Heart right ventricle (tissue), 16 donors: ENCODE data around the gene PRKAR1B. TPM values are rescaled to one million over a fixed set of nuclear protein-coding genes. Genes with fewer than 3 reads are reported as not detected.
A peak's percentile ranks its signal among the peaks of the same experiment; 100 is the strongest.

Experiments
- ATAC-seq, 8 donors: fragments of 200-7000 bp; cut with Tn5 transposase; one replicate each; pipeline ENCODE4 v1.9.1; 2020; ENCODE audit warnings: mild to moderate bottlenecking in 8 of 8, moderate library complexity in 8 of 8, moderate number of reproducible peaks in 1 of 8
- DNase-seq, 2 donors: peaks; one replicate each; pipeline ENCODE4 v3.0.0-alpha.2; 2020
- H3K27ac ChIP-seq, 10 donors: fragments of 200-600 bp; sonication (generic) in 2 of 10; one replicate each; pipeline versions ENCODE4 v1.5.0 to v1.8.0; 2020 to 2022; ENCODE audit warnings: mild to moderate bottlenecking in 3 of 10
- H3K27me3 ChIP-seq, 7 donors: fragments of 200-600 bp; one replicate each; pipeline ENCODE4 v1.8.0; 2021 to 2022; ENCODE audit warnings: mild to moderate bottlenecking in 2 of 7
- H3K36me3 ChIP-seq, 9 donors: fragments of 200-600 bp; sonication (generic) in 1 of 9; one replicate each; pipeline versions ENCODE4 v1.5.0 to v1.8.0; 2020 to 2022; ENCODE audit warnings: mild to moderate bottlenecking in 2 of 9
- H3K4me1 ChIP-seq, 9 donors: fragments of 200-600 bp; sonication (generic) in 1 of 9; one replicate each; pipeline versions ENCODE4 v1.5.0 to v1.8.0; 2020 to 2022; ENCODE audit warnings: mild to moderate bottlenecking in 4 of 9
- H3K4me3 ChIP-seq, 10 donors: fragments of 200-600 bp; sonication (generic) in 2 of 10; one replicate each; pipeline versions ENCODE4 v1.5.0 to v1.8.0; 2020 to 2022; ENCODE audit warnings: mild to moderate bottlenecking in 7 of 10, moderate library complexity in 2 of 10
- H3K9me3 ChIP-seq, 11 donors: fragments of 200-600 bp in 10 of 11; sonication (generic) in 2 of 11; one replicate each; pipeline versions ENCODE4 v1.5.0 to v1.8.0; 2013 to 2022; ENCODE audit warnings: mild to moderate bottlenecking in 2 of 11, control low read depth in 1 of 11, moderate library complexity in 1 of 11
- WGBS, 2 donors: extraction: QIAGEN DNeasy Blood & Tissue Kit; methylation state at CpG; one replicate each; pipeline ENCODE4 v1.1.7; 2013; ENCODE audit warnings: inconsistent platforms in 1 of 2; 5-methylcytosine and 5-hydroxymethylcytosine counted together
- intact Hi-C, 10 donors: fragments of 100-400 bp; cut with DNase I; formaldehyde crosslinking; loops; one replicate each; pipeline versions ENCODE4 v1.11.1 to v1.14.2; 2022
- polyA plus RNA-seq, 2 donors: library from polyadenylated mRNA; stranded (reverse); fragments of 200-250 nt; gene quantifications; one replicate each; pipeline ENCODE4 v1.2.3, GENCODE V29; 2013
- total RNA-seq, 10 donors: library from RNA; stranded (reverse); fragmentation: NEBNext Ultra II Directional in 3 of 10; extraction: Animal tissue kit (Norgen Biotek cat#: 25700) in 3 of 10; gene quantifications; one replicate each; pipeline versions ENCODE4 v1.2.1 to v1.2.4, GENCODE V29; 2021 to 2023
- TF ChIP-seq, protein P1 (sequence below), 9 donors: fragments of 200-600 bp; sonication (generic) in 2 of 9; IDR thresholded peaks; one replicate each; pipeline versions ENCODE4 v1.5.0 to v1.8.0; 2021 to 2022; ENCODE audit warnings: antibody characterized with exemption in 9 of 9, mild to moderate bottlenecking in 5 of 9, moderate library complexity in 1 of 9
- donor health status: Arrhythmogenic right ventricular cardiomyopathy.
- donor health status: ischemic (EF 13 %, LVEDD 7.1; RV severe dilation, severe dysfunction).
- donor health status: healthy with polysubstance abuse.
- donor health status: DM: no; HTN: yes; CAD: no.
- donor health status: DM: no; HTN: no; CAD: no.
- donor health status: ischemic (EF 25% LVEDD 6.9; RV normal size, moderate dysfunction).
- donor health status: ischemic (EF 25% LVEDD 5.7; RV mildly dilated, moderate dysfunction).
- donor health status: healthy.
- donor health status: DM: yes; HTN: yes; CAD: no.
- donor health status: Ischemic cardiomyopathy.
- donor health status: ischemic (EF 35%, LVEDD 5.7; RV mildly dilated, moderate dysfunction).
- donor health status: nonischemic (EF 11% LVEDD 7.7; RV severe dilation, severe dysfunction).
- donor health status: DM: yes; HTN: yes; CAD: no.
- donor health status: PGD.
- donor health status: ischemic (EF 29% LVEDD 5.4; RV normal size, mild dysfunction).
- donor health status: nonischemic (EF 23%, LVEDD 6.1; RV moderate dilation, normal function).

Gene PRKAR1B
- total and polyA plus RNA-seq, 12 donors = 5.0 to 24.5 (median 20.6) TPM

DNA sequence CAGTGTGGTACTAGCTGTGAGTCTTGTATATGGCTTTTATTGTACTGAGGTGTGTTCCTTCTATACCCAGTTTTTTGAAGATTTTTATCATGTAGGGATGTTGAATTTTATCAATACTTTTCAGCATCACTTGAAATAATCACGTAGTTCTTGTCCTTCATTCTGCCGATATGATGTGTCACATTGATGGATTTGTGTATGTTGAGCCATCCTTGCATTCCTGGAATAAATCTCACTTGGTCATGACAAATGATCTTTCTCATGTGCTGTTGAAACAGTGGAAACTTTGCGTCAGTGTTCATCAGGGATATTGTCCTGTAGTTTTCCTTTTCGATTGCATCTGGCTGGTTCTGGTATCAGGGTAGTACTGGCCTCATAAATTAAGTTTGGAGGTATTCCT lies 7.1 kb upstream of the PRKAR1B start:
- no peak overlapping the region for H3K4me3 ChIP-seq
- TF ChIP-seq, protein P1, sequence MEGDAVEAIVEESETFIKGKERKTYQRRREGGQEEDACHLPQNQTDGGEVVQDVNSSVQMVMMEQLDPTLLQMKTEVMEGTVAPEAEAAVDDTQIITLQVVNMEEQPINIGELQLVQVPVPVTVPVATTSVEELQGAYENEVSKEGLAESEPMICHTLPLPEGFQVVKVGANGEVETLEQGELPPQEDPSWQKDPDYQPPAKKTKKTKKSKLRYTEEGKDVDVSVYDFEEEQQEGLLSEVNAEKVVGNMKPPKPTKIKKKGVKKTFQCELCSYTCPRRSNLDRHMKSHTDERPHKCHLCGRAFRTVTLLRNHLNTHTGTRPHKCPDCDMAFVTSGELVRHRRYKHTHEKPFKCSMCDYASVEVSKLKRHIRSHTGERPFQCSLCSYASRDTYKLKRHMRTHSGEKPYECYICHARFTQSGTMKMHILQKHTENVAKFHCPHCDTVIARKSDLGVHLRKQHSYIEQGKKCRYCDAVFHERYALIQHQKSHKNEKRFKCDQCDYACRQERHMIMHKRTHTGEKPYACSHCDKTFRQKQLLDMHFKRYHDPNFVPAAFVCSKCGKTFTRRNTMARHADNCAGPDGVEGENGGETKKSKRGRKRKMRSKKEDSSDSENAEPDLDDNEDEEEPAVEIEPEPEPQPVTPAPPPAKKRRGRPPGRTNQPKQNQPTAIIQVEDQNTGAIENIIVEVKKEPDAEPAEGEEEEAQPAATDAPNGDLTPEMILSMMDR (IDR thresholded peaks at IDR 0.05) = no peak
- ATAC-seq (no peak), DNase-seq (no peak)
- H3K27ac ChIP-seq = no peak overlapping the region
- intact Hi-C loops = loop anchor here in 7 of 10 donors (5.0 to 10.0 kb wide), 9 partner anchors 38 to 412 kb away; partner anchors contain the start of gene PDGFA (in 3 of the 7)
- peaks cover 6 to 42% (median 20%) of the 10 kb centered on the region in 9 donors for H3K4me1 ChIP-seq
- peaks cover 0 to 15% (median 10%) of the 10 kb centered on the region in 11 donors for H3K9me3 ChIP-seq
- H3K36me3 ChIP-seq = peaks cover 0 to 47% (median 4%) of the 10 kb centered on the region in 9 donors
- H3K27me3 ChIP-seq = no peaks in the 10 kb centered on the region
- 96 to 97% methylated on average over 4 of the region's 4 CpGs for WGBS, 2 donors

DNA sequence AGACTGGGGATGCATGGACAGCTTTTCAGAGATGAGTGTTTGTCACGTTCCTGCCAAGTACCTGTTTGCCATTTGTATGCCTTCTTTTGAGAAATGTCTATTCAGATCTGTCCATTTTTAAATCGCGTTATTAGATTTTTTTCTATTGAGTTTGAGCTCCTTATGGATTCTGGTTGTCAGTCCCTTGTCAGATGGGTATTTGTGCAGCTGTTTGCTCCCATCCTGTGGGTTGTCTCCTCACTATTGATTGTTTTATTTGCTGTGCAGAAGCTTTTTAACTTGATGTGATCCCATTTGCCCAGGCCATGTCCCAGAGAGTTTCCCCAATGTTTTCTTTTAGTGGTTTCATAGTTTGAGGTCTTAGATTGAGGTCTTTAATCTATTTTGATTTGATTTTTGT lies 5.5 kb upstream of the PRKAR1B start:
- WGBS, 2 donors = 82 to 83% methylated on average over 3 of the region's 3 CpGs

DNA sequence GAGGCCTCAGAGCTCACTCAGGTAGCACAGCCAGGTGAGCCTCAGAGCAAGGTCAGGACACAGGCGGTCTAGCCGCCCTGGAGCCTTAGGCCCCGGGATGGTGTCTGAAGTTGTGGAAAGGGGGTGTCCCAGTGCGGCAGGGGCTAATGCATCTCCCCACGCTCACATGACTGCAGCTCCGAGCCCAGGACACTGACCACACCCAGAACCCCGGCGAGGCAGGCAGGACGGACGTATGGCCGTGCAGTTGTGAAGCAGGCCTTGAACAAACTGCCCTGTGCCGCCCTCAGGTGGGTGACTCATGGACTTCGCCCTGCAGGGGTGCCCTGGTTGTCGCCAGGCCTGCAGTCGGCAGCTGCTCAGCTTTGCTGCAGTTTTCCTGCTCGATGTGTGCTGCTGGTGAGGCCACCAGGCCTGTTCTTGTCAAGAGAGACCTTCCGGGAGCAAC lies 5.0 kb upstream of the PRKAR1B start:
- ATAC-seq = peak; percentile 65 to 89 (median 82)
- DNase-seq = peak; percentile 58 to 66

More for the DNA sequence above, 5.5 kb upstream of the PRKAR1B start:
- DNase-seq (no peak), ATAC-seq (no peak)
- intact Hi-C loops = loop anchor here in 7 of 10 donors (2.0 to 10.0 kb wide), 10 partner anchors 40 to 410 kb away; partner anchors contain the start of gene PDGFA (in 3 of the 7)
- peaks cover 0 to 44% (median 4%) of the 10 kb centered on the region in 9 donors for H3K36me3 ChIP-seq
- peaks cover 0 to 15% (median 10%) of the 10 kb centered on the region in 11 donors for H3K9me3 ChIP-seq
- peaks cover 6 to 39% (median 26%) of the 10 kb centered on the region in 9 donors for H3K4me1 ChIP-seq
- no peaks in the 10 kb centered on the region for H3K27me3 ChIP-seq
- peak overlapping the region in 7 of 10 donors; percentile 53 to 94 (median 90) for H3K27ac ChIP-seq
- TF ChIP-seq, protein P1 (IDR thresholded peaks at IDR 0.05) = no peak
- no peak overlapping the region for H3K4me3 ChIP-seq

DNA sequence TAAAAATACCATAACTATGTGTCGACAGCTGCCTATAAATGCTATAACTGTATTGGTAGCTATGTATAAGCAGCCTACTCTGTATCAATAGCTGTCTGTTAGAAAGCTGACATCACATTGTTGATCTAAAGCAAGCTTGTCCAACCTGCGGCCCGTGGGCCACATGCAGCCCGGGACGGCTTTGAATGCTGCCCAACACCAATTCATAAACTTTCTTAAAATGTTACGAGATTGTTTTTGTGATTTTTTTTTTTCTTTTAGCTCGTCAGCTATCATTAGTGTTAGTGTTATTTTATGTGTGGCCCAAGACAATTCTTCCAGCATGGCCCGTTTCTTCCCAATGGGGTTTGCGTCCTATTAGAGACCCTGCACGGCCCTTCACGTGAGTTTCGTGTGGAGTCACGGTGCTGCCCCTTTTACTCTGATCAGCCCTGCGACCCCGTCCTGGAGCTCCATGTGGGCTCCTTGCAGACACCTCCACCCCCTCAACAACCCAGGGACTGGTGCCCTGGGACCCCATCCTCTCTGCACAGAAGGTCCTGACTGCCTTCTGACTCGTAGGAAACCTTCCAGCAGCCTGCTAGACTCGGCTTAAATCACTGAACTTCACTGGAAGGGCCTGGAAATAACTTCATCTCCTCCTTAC lies 4.5 kb upstream of the PRKAR1B start:
- ATAC-seq = peak in 1 of 8 donors; percentile 1
- DNase-seq = no peak
- WGBS, 2 donors = 74 to 80% methylated on average over 17 of the region's 17 CpGs
- Histone ChIP-seq H3K9me3 (peaks cover 0 to 15% (median 10%) of the 10 kb centered on the region in 11 donors), H3K27me3 (no peaks in the 10 kb centered on the region), H3K27ac (peak overlapping the region; percentile 33 to 94 (median 88)), H3K36me3 (peaks cover 0 to 44% (median 4%) of the 10 kb centered on the region in 9 donors), H3K4me1 (peaks cover 6 to 39% (median 26%) of the 10 kb centered on the region in 9 donors), H3K4me3 (no peak overlapping the region)
- intact Hi-C loops = loop anchor here in 7 of 10 donors (2.0 to 10.0 kb wide), 10 partner anchors 41 to 409 kb away; partner anchors contain the start of gene PDGFA (in 3 of the 7)
- TF ChIP-seq, protein P1 (IDR thresholded peaks at IDR 0.05) = no peak

More for the DNA sequence above, 5.0 kb upstream of the PRKAR1B start:
- H3K4me3 ChIP-seq = no peak overlapping the region
- intact Hi-C loops = loop anchor here in 7 of 10 donors (2.0 to 10.0 kb wide), 10 partner anchors 40 to 410 kb away; partner anchors contain the start of gene PDGFA (in 3 of the 7)
- peaks cover 6 to 39% (median 26%) of the 10 kb centered on the region in 9 donors for H3K4me1 ChIP-seq
- H3K36me3 ChIP-seq = peaks cover 0 to 44% (median 4%) of the 10 kb centered on the region in 9 donors
- WGBS, 2 donors = 50 to 62% methylated on average over 17 of the region's 17 CpGs
- no peaks in the 10 kb centered on the region for H3K27me3 ChIP-seq
- TF ChIP-seq, protein P1 (IDR thresholded peaks at IDR 0.05) = peak in 8 of 9 donors; percentile 13 to 73 (median 48)
- H3K9me3 ChIP-seq = peaks cover 0 to 15% (median 10%) of the 10 kb centered on the region in 11 donors
- peak overlapping the region; percentile 33 to 94 (median 88) for H3K27ac ChIP-seq
